ENCODE measurements around the gene PLCG1.

DNA sequence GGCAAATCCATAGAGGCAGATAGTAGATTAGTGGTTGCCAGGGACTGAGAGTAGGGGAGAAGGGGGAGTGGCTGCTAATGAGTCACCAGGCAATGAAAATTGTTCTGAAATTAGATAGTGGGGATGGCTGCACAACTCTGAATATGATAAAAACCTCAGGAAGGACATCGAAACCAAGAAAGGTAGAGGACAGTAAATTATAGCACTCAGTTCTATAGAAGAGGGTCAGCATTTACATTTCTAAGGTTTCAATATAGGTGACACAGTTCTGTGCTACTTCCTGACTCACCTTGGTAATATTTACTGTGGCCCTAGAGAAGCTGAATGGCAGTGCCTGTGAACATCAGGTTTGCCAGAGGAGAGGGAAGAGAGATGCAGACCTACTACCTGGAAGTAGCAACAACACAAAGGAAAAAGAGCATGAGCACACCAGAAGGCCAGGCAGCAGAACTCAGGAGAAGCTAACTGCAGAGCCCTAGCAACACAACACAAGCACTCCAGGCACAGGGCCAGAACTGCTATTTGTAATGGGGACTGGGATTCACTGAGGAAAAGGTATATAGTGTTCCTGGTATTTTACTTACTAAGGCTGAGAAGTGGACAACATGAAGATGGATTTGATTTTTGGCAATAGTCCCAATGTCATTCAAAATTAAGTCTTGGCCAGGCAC is 75.9 kb downstream of the PLCG1 start:
- TF ChIP-seq, protein P1, sequence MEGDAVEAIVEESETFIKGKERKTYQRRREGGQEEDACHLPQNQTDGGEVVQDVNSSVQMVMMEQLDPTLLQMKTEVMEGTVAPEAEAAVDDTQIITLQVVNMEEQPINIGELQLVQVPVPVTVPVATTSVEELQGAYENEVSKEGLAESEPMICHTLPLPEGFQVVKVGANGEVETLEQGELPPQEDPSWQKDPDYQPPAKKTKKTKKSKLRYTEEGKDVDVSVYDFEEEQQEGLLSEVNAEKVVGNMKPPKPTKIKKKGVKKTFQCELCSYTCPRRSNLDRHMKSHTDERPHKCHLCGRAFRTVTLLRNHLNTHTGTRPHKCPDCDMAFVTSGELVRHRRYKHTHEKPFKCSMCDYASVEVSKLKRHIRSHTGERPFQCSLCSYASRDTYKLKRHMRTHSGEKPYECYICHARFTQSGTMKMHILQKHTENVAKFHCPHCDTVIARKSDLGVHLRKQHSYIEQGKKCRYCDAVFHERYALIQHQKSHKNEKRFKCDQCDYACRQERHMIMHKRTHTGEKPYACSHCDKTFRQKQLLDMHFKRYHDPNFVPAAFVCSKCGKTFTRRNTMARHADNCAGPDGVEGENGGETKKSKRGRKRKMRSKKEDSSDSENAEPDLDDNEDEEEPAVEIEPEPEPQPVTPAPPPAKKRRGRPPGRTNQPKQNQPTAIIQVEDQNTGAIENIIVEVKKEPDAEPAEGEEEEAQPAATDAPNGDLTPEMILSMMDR (IDR thresholded peaks at IDR 0.05): no peak
- no peak for TF ChIP-seq POLR2AphosphoS5 (IDR thresholded peaks at IDR 0.05)

Measured in transverse colon (tissue), 4 donors.